Mammary epithelial cell (primary cell): ENCODE measurements around the gene SLC30A3.
"Not testable (repeated sequence)": the region's sequence is repeated elsewhere in the genome, so short reads cannot be mapped to it uniquely, and the experiment has no call there.

Source experiments
- EZH2 ChIP-seq: IDR thresholded peaks from 2 replicates; pipeline ENCODE4 v1.6.1; 2012; ENCODE audit warnings: low read length, inconsistent platforms, borderline replicate concordance
- TF ChIP-seq, protein P1 (sequence below), 2 donors: IDR thresholded peaks in 1 of 2; conservative IDR thresholded peaks in 1 of 2; 2 replicates each; pipeline ENCODE4 v1.5.1; 2011 to 2012; ENCODE audit warnings: inconsistent platforms in 2 of 2, low read length in 2 of 2, mild to moderate bottlenecking in 2 of 2, control low read depth in 1 of 2, low read depth in 1 of 2; ENCODE audit not compliant: insufficient read depth in 1 of 2; ENCODE audit errors: extremely low read depth in 1 of 2

DNA sequence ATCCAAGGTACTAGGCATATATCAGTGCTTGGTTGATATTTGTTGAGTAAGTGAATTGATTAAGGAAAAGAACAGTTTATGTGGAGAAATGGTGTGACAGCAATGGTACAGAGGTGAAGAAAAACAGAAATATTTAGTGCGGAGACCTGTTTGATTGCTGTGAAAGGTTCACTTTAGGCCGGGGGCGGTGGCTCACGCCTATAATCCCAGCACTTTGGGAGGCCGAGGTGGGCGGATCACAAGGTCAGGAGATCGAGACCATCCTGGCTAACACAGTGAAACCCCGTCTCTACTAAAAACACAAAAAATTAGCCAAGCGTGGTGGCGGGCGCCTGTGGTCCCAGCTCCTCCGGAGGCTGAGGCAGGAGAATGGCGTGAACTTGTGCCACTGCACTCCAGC, 5.4 kb upstream of the SLC30A3 start:
- TF ChIP-seq, protein P1, sequence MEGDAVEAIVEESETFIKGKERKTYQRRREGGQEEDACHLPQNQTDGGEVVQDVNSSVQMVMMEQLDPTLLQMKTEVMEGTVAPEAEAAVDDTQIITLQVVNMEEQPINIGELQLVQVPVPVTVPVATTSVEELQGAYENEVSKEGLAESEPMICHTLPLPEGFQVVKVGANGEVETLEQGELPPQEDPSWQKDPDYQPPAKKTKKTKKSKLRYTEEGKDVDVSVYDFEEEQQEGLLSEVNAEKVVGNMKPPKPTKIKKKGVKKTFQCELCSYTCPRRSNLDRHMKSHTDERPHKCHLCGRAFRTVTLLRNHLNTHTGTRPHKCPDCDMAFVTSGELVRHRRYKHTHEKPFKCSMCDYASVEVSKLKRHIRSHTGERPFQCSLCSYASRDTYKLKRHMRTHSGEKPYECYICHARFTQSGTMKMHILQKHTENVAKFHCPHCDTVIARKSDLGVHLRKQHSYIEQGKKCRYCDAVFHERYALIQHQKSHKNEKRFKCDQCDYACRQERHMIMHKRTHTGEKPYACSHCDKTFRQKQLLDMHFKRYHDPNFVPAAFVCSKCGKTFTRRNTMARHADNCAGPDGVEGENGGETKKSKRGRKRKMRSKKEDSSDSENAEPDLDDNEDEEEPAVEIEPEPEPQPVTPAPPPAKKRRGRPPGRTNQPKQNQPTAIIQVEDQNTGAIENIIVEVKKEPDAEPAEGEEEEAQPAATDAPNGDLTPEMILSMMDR (conservative IDR thresholded peaks at IDR 0.05 in 1 of 2, IDR thresholded peaks at IDR 0.05 in 1 of 2; ENCODE audit: extremely low read depth in 1 of 2, insufficient read depth in 1 of 2, low read depth in 1 of 2, low read length in 2 of 2), result not testable (repeated sequence)
- not testable (repeated sequence) for TF ChIP-seq EZH2
